ENCODE measurements around the gene SETD5. TPM values are rescaled to one million over a fixed set of nuclear protein-coding genes. Genes with fewer than 3 reads are reported as not detected.

Gene SETD5
- total RNA-seq, 1 donor = 140 TPM

DNA sequence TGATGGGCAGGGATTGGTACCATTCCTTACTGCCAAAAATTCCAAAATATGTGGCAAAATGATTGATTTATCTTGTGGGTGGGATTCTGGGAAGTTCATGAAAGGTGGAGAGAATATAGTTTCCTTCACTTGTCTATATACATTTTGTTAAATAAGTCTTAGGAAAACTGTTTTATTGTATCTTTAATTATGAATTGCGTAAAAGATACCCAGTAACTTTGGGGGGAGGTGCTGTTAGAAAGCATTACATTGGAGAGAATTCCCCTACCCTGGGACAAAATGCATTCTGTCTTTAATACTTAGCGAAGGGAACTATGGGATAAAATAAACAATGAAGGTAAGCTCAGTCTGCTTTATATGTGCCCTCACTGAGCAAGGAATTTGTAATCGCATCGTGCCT is 4.6 kb downstream of the SETD5 start:
- TF ChIP-seq CTCF (IDR thresholded peaks at IDR 0.05; ENCODE audit: insufficient read depth, low read depth, low read length) = no peak
- no peak for DNase-seq (ENCODE audit: low read depth)
- peak overlapping the region; percentile 40 for H3K4me3 ChIP-seq (ENCODE audit: low read depth, low read length)

DNA sequence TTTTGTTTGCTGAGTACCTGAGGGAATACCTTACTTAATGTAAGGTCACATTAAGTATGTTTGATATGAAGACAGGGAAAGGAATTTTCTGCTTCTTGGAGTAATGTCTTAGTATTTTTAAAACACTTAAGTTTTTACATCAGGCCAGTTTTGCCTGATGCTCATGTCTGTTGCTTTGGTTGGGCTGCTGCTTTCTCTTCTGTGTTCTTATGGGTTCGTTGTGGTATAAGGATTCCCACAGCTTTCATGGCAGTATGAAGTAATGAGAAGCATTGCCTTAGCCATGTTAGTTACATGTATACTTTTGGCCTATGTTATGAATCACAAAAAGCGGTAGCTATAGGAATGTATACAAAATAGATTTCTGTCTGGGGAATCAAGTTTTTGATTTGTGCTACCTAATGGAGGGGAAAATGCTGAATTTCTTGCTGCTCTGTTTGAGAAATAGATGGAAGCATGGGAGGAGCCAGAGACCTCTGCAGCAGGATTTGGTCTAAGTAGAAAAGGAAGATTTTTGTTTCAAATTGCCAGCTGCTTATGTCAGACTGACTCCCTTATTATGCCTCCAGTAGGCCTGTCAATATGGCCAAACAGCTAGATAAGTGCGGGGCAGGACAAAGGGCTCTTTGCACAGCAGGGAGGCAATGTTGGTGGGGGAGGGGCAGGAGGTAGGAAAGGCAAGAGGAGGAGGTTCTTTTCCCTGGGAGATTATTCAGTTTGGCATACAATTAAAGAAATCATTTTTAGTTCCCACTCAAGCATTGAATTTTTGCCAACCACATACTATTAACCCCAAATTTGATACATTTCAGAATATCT is 5.2 kb downstream of the SETD5 start:
- no peak for TF ChIP-seq CTCF (IDR thresholded peaks at IDR 0.05; ENCODE audit: insufficient read depth, low read depth, low read length)
- peak overlapping the region; percentile 40 for H3K4me3 ChIP-seq (ENCODE audit: low read depth, low read length)
- DNase-seq (ENCODE audit: low read depth) = peak; percentile 51

DNA sequence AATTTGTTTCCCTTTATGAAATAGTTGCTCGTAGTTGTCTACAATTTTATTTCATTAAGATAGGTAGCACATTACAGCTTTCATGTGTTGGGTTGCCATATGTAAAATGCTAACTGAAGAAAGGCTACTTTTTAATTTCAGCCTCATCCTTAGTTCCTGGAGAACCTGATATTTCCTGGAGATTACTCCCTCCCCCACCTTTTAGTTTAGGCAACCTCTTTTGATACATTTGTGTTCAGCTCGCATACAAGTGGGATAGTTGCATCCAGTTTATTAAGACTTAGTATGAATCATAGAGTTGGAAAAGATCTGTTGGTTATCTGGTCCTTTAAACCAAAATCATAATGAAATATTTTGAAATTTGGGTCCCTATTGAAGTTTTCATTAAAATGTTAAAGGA is 6.0 kb downstream of the SETD5 start:
- no peak for DNase-seq (ENCODE audit: low read depth)
- no peak for TF ChIP-seq CTCF (IDR thresholded peaks at IDR 0.05; ENCODE audit: insufficient read depth, low read depth, low read length)
- no peak overlapping the region for H3K4me3 ChIP-seq (ENCODE audit: low read depth, low read length)

- no peak for DNase-seq (ENCODE audit: low read depth)
- no peak for TF ChIP-seq CTCF (IDR thresholded peaks at IDR 0.05; ENCODE audit: insufficient read depth, low read depth, low read length)
- H3K4me3 ChIP-seq (ENCODE audit: low read depth, low read length) = no peak overlapping the region
Measured at GRCh38 chr3:9404680-9405079, 7.3 kb downstream of the SETD5 start.

DNA sequence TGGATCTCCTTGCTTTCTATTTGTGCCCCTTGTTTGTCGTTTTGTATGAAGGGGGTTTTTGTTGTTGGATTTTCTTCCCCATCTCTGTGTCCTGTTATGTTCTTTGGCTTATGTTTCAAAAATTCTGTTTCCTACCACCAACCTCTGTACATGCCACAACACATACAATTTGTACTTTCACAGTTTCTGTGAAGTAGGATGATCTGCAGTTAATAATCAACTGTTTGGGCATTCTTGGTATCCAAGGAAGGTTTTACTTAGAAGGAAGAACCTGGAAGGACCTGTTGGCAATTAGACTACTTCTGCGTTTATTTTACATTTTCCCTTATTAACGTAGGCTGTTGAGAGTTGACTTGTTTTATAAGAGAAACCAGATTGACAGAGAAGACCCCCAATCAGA is 8.3 kb downstream of the SETD5 start:
- DNase-seq (ENCODE audit: low read depth) = no peak
- no peak overlapping the region for H3K4me3 ChIP-seq (ENCODE audit: low read depth, low read length)
- no peak for TF ChIP-seq CTCF (IDR thresholded peaks at IDR 0.05; ENCODE audit: insufficient read depth, low read depth, low read length)

DNA sequence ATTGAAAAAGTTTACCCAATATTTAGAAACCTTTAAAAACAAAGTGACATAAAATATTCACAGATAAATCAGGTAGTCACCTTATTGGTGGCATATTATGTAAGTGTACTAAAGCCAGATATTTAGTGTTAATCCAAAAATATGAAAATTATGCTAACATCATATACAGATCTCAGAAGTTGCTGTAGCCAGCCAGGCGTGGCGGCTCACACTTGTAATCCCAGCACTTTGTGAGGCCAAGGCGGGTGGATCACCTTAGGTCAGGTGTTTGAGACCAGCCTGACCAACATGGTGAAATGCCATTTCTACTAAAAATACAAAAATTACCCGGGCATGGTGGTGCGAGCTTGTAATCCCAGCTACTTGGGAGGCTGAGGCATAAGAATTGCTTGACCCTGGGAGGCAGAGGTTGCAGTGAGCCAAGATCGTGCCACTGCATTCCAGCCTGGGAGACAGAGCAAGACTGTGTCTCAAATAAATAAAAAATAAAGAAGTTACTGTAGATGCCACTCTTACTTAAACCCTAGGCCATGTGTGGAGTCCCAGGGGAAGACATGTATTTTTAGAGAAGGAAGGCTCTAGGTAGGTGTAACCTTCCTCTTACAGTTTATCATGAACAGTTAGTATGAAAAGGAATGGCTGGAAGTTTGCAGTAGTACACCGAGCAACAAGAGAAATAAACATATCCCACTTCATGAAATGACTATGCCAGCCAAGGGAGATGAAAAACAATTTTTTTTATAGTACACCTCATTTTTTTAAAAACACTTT is 9.6 kb downstream of the SETD5 start:
- no peak overlapping the region for H3K4me3 ChIP-seq (ENCODE audit: low read depth, low read length)
- DNase-seq (ENCODE audit: low read depth) = no peak
- no peak for TF ChIP-seq CTCF (IDR thresholded peaks at IDR 0.05; ENCODE audit: insufficient read depth, low read depth, low read length)
